GM18505 (cell line): ENCODE data around the gene MGLL.

ENCODE experiments used
- ATAC-seq: cut with Tn5 transposase; IDR thresholded peaks from one replicate; pipeline ENCODE4 v1.9.1; 2021; ENCODE audit not compliant: unreplicated experiment
- POLR2A ChIP-seq: IDR thresholded peaks from 4 replicates; pipeline ENCODE4 v1.6.1; 2011; ENCODE audit warnings: borderline replicate concordance; ENCODE audit not compliant: insufficient read depth, insufficient read length; ENCODE audit errors: extremely low read depth

Gene MGLL

DNA sequence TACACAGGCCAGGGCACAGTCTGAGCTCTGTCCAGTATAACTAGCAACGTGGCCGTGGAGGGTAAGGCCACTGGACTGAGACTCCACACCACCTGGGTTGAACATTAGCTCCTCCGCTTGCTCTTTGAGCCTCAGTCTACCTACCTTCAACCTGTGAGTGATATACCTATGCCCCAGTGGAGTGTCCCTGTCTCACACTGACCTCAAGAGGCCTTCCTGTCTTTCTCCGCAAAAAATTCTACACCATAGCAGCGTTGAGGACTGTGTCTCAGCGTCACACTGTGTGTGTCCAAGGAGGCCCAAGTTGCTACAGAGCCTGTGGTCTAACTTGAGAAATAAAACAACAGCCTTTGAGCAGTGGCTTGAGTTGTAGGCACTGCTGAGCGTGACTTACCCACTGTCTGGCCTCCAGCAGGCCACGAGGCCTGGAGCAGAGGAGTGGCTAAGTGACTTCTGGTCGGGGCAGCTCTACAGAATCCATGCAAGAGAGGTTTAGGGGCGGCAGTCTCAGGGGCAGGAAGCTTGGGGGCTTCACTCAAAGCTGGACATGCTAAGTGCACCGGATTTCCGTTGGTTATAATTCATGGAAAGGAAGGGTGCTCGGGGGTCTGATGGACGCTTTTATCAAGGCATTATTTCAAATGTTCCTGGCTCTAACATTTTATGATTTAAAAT, 2.0 kb upstream of the MGLL start:
- no peak for TF ChIP-seq POLR2A
- no peak for ATAC-seq

DNA sequence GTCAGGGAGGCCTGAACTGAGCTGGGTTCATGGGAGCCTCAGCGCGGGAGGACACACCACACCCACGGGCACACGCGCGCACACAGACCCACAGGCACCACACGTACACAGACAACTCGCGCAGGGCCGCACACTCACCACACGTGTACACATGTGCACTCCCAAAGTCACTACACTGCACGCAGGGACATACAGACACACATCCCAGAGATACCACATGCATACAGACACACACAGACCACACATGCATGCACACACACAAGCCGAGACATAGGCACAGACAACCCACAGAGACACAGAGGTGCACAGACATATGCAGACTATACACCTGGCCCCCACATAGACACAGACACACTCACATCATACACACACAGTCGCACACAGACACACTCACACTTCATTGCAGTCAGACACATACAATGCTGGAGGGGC, 1.1 kb upstream of the MGLL start:
- ATAC-seq, result no peak
- no peak for TF ChIP-seq POLR2A

DNA sequence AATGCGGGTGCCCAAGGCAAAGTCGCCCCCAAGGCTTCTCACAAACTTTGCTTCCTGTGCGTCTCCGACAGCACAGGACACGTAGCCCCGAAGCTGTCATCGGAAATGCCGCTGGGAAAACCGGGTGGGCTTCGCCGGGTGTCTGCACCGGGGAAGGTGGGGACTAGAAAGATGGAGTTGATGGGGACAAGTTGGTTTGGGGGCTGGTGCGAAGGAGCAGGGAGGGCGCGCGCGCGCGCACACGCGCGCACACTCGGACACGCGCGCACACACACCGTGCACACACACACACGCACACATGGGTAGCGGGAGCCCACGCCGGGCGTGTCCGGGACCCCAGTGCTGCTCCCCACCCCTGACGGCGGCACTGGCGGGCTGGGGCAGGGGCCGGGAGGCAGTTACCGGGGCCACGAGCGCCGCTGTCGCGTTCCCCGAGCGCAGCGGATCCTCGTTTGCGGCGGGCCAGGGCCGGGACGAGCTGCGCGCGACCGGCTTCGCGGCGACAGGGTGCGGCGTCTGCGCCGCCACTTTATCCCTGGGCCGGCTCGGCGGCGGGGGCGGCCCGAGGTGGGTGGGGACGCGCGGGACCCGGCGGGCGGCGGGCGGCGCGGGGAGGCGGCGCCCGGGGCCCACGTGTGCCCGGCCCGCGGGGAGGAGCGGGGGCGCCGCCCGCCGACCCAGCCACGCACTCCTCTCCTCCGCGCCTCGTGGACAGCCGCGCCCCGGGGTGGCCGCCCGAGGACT, 539 bp upstream of the MGLL start:
- ATAC-seq, result no peak
- TF ChIP-seq POLR2A, result peak; percentile 67

DNA sequence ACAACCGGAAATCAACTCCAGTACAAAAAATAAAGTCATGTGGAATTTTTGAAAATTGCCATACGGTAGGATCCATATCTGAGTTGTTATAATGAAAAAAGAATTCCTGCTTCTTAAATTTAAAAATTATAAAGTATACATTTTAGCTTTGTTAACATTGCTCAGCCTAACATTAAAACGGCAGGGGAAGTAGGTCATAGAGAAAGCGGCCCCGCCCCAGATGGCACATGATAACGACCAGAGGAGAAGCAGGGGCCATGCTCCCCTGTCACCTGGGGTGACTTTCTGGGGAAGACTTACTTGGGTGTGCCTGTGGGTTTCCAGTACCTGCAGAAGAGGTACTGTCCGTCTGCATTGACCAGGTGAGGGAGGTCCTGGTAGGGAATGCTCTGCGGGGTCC, 921 bp downstream of the MGLL start:
- no peak for ATAC-seq
- peak; percentile 40 for TF ChIP-seq POLR2A

DNA sequence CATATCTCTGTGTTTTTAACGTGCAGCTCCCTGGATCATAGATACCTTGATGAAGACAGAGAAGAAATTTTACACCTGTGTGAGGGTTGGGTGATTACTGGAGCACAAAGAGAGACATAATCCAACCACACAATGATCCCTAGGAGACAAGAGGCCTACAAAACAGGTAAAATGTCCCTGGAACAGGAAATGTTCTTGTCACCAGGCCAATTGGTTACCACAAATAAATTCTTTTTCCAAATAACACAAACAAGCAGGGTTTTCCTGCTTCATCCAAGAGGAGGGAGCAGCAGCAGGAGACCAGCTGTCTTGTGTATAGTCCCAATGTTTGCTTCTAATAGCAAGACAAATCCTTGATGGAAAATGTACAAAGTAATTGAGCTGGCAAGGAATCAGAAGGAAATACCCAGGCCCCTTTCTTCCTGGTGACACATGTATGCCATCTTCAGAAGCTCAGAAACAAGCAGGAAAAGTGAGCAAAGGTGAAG, 1.4 kb downstream of the MGLL start:
- TF ChIP-seq POLR2A, result no peak
- ATAC-seq, result no peak

DNA sequence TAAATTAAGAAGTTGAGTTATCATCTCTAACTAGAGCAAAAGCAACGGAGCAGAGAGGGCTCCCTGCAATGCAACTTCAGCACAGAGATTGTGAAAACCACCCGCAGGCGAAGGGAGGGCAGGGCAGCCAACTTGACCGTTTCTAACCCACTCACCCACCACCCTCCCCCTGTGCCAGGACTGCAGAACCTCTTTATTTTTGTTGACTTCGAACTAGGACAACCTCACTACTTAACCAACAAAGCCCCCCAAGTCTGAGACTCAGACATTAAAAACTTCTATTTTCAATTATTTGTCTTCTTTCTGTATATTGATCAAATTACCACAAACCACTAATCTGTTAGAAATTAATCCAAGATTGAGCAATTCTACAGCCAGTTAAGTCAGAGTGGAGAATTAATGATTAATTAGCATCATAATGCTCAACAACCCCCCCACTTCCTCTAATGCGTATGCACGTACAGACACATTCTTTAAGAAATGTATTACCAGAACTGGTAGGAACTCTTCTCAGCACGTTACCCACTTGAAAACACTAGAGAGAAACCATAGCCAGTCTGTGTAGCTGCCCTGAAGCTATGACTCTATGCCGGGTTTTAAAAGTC, 2.0 kb downstream of the MGLL start:
- ATAC-seq, result no peak
- TF ChIP-seq POLR2A, result no peak

DNA sequence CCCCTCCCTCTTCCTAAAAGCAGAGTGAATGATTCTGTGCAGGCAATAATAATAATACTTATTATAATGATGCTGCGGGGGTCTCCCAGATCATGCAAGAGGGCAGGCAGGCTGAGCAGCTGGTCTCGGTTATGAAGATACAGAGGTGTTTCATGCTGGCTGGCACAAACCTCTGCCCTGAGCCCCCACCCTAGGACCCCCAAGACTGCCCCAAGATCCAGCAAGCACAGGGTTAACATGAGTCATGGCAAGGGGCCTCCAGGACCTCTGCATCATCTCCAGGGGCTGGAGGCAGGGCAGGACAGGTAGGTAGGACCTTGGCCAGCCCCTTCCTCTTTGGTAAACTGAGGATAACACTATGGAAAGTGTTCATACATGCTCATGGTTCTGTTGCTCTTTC, 2.7 kb downstream of the MGLL start:
- TF ChIP-seq POLR2A, result no peak
- ATAC-seq, result no peak

DNA sequence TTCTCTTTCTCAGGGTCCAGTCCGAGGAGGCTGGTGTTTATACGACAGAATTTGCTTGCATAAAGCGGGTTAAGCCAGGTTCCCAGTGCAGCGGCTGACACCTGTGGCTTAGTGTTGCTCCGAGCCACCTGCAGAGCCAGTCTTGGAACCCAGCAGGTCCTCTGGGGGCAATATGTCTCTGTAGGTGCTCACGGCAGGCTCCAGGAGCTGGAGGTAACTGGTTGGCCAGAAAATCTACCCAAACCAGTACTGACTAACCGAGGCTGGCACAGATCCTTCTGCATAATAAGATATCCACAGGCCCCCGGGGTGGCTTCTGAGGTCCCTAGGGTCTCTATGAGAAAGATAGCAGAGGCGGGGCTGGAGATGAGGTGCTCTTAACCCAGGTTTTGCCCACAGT, 3.2 kb downstream of the MGLL start:
- TF ChIP-seq POLR2A, result no peak
- no peak for ATAC-seq

DNA sequence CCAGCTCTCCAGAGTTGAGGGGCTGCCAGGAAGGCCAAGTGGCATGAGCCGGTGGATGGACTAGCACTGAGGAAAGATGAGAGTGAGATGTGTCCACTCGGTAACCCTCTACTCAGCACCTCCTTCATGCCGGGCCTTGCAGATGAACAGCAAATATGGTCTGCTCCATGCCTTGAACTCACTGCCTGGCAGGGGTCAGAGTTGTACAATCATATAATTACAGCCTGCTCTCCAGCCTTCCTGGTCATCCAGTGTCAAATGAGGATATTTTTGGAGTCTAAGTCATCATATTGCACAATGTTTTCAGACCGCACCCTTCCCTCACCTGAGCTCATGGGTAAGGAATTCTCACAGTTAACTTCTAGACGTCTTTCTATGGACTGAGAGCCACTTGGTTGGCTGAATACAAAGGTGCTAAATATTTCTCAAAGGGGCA, 4.9 kb downstream of the MGLL start:
- no peak for TF ChIP-seq POLR2A
- ATAC-seq, result no peak

DNA sequence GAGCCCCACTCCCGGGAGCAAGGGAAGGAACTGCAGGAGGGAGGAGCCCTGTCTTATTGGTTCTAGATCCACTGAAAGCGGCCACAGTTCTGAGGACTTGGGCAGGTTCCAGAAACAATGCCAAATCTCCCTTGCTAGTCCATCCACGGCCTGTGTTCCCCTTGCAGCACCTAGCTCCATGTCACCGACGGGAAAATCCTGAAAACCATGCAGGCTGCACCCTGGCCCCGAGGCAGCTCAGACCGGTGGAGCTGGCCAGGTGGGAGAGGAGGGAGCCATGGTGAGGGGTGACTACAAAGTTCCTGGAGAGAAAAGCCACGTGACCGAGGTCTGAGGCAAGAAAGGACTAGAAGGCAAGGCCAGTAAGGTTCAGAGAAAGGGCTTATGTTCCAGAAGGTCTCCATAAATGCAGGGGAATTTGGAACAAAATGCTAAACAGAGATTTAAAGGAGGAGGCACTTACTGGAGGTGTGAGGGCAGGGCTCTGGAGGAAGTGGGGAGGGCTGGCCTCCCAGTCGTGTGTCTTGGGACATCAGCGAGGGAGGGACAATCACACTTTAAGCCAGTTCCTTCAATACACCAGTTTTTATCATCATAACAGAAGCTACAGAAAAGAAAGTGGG, 5.4 kb downstream of the MGLL start:
- no peak for TF ChIP-seq POLR2A
- ATAC-seq, result no peak

DNA sequence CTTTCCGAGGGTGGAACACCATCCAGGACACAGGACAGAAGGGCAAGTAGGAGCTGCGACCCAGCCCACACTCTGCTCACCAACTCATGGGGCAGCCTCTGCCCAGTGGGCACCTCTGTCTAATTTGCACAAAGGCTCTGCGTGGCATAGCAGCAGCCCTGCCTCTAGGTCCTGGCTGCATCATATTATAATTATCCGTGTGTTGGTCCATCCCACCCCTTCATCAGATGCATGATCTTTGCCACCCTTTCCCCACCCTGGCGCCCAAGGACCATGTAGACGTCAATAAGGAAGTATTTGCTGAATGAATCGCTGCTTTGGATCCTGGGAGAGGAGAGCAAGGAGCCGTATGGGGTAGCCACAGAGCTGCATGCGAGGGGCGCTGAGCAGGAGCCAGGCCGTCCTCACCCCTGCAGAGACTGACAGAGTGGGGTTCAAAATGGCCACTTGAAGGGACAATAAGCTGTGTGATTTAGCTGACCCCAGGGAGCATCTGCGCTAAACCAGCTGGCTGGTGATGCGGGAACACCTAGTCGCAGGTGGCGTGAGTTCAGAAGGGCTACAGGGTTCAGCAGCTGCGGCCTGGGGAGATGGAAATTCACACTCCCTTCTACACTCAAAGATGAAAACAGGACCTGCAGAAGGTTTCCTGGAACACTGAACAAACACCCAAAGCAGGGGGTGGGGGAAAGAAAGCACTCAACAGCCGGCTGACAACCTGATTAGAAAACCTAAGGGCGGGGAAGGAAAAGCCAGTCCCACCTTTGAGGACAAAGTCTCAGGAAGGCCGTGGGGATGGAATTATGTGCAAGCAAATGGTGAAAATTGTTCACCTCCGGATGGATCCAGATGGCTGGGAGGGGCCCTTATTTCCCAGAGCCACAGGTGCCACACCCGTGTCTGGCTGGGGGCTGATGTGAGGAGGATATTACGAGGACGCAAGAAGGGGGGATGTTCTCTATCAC, 6.4 kb downstream of the MGLL start:
- TF ChIP-seq POLR2A, result no peak
- ATAC-seq, result no peak

DNA sequence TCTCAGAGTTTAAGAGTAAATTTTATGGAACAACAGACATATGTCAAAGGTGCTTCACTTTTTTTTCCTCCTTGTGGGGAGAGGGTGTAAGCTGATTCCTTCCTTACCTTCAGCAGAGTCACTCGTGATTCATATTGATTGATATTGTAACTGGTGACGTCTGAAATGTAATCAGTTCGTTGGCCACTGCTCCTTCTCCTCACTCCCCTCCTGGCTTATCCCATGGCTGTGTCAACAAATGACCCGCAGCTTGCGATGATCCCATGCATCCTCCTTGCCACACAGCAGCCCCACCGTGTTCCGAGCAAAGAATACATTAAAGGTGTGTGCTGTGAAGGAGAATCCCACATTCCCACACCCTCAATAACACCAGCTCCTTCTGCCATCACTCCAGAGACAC, 7.3 kb downstream of the MGLL start:
- no peak for TF ChIP-seq POLR2A
- ATAC-seq, result no peak
